GM06990 (cell line): ENCODE results near the gene LAMA5.

ENCODE experiments used
- DNase-seq: peaks from one replicate; pipeline ENCODE4 v3.0.0-alpha.2; 2011; ENCODE audit not compliant: insufficient read length; ENCODE audit errors: extremely low read depth
- H3K27me3 ChIP-seq: replicated peaks from 2 replicates; pipeline ENCODE4 v1.6.0; 2011; ENCODE audit warnings: low read length; ENCODE audit not compliant: control insufficient read depth, insufficient read depth
- H3K36me3 ChIP-seq: 2 replicates; pipeline ENCODE4 v1.5.1; 2011; ENCODE audit warnings: low read length; ENCODE audit not compliant: control insufficient read depth, insufficient read depth
- H3K4me3 ChIP-seq: replicated peaks from 2 replicates; pipeline ENCODE4 v1.5.1; 2011; ENCODE audit warnings: low read depth, mild to moderate bottlenecking, control low read depth, low read length
- CTCF ChIP-seq: IDR thresholded peaks from 2 replicates; pipeline ENCODE4 v1.5.1; 2011; ENCODE audit warnings: low read length, control low read depth, mild to moderate bottlenecking, inconsistent platforms; ENCODE audit not compliant: insufficient read depth, poor library complexity, severe bottlenecking

The LAMA5 gene

GRCh38 chr20:62408055-62408454 is 40.9 kb upstream of the LAMA5 start:
- Histone ChIP-seq H3K4me3 (0 out of 2 replicates have a peak overlapping the region, but pooled peaks have one; percentile 67), H3K36me3 (peaks cover 1% of the 10 kb centered on the region; the same call in 1 of the 2 replicates), H3K27me3 (no peaks in the 10 kb centered on the region)
- no peak for TF ChIP-seq CTCF
- DNase-seq, result no peak

GRCh38 chr20:62407221-62407992 is 40.3 kb upstream of the LAMA5 start, which contains the start of gene CABLES2:
TSS of gene CABLES2 (minus strand) at chr20:62407285. CDS start at chr20:62407276, 9 bp downstream.
- Histone ChIP-seq H3K36me3 (peaks cover 4% of the 10 kb centered on the region; the same call in 1 of the 2 replicates), H3K4me3 (peak within 1 kb of the TSS; percentile 88), H3K27me3 (no peaks in the 10 kb centered on the region)
- peak; percentile 25 for TF ChIP-seq CTCF
- peak; percentile 94 for DNase-seq

DNA sequence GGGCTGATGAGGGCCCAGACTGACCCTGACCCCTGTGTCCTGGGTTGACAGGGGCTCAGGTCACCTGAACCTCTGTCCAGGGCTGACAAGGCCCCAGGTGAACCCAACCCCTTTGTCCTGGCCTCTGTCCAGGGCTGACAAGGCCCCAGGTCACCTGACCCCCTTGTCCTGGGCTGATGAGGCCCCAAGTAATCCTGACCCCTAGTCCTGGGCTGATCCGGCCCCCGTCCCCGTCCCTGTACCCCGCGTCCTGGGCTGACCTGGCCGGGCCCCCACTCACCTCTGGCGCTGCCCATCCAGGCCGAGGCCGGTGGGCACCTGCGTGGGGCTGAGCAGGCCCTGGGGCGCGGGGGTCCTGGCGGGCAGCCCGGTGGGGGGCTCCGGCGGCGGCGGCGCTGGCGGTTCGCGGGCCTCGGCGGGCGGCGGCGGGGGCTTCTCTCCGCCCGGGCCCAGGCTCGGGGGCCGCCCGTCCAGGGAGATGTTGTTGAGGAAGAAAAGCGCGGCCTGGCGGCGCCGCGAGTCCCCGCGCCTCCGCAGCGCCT is 39.6 kb upstream of the LAMA5 start:
- no peak for TF ChIP-seq CTCF
- peak overlapping the region; percentile 88 for H3K4me3 ChIP-seq
- no peak for DNase-seq
- peaks cover 4% of the 10 kb centered on the region; the same call in 1 of the 2 replicates for H3K36me3 ChIP-seq
- no peaks in the 10 kb centered on the region for H3K27me3 ChIP-seq

GRCh38 chr20:62405981-62406513 is 38.9 kb upstream of the LAMA5 start:
- H3K4me3 ChIP-seq, result peak overlapping the region; percentile 88
- peaks cover 4% of the 10 kb centered on the region; the same call in 1 of the 2 replicates for H3K36me3 ChIP-seq

More at GRCh38 chr20:62405981-62406513, 38.9 kb upstream of the LAMA5 start:
- no peak for DNase-seq
- no peaks in the 10 kb centered on the region for H3K27me3 ChIP-seq
- TF ChIP-seq CTCF, result no peak
